Hematopoietic multipotent progenitor cell treated with erythropoietin and hydrocortisone succinate and interleukin-3 and kit ligand, for 8 days (in vitro differentiated cells): Measurements from ENCODE around the gene CD55.

ENCODE experiments used
- DNase-seq: peaks from one replicate; pipeline ENCODE4 v3.0.0-alpha.2; 2015

The CD55 gene, protein sequence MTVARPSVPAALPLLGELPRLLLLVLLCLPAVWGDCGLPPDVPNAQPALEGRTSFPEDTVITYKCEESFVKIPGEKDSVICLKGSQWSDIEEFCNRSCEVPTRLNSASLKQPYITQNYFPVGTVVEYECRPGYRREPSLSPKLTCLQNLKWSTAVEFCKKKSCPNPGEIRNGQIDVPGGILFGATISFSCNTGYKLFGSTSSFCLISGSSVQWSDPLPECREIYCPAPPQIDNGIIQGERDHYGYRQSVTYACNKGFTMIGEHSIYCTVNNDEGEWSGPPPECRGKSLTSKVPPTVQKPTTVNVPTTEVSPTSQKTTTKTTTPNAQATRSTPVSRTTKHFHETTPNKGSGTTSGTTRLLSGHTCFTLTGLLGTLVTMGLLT

DNA sequence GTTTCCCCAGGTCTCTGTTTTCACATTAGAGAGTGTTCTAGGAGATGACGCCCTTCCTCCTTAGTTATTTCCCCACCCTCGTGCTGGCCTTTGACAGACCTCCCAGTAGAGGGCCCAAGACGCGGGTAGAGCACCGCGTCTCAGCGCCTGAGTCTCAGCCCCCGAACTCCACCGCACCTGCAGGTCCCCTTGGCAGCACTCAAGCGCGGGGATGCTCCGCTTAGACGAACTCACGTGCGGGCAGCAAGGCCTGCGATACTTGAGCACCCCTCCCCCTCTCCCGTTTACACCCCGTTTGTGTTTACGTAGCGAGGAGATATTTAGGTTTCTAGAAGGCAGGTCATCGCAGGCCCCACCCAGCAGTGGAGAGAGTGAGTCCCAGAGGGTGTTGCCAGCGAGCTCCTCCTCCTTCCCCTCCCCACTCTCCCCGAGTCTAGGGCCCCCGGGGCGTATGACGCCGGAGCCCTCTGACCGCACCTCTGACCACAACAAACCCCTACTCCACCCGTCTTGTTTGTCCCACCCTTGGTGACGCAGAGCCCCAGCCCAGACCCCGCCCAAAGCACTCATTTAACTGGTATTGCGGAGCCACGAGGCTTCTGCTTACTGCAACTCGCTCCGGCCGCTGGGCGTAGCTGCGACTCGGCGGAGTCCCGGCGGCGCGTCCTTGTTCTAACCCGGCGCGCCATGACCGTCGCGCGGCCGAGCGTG lies at the start of gene CD55:
Gene CD55, plus strand, starts transcription at position 600 of the 711 bp plus-strand sequence. Its CDS starts 88 bp downstream, at position 688.
- DNase-seq = peak; percentile 99

DNA sequence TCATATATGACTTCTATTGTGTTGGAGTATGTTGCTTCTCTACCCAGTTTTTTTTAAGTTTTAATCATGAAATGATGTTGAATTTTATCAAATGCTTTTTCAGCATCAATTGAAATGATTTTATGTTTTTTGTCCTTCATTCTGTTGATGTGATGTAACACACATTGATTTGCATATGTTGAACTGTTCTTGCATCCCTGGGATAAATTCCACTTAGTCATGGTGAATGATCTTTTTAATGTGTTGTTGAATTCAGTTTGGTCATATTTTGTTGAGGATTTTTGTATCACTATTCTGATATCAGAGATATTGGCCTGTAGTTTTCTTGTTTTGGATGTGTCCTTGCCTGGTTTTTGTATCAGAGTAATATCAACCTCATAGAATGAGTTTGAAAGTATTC lies 46.6 kb upstream of the CD55 start:
- no peak for DNase-seq

DNA sequence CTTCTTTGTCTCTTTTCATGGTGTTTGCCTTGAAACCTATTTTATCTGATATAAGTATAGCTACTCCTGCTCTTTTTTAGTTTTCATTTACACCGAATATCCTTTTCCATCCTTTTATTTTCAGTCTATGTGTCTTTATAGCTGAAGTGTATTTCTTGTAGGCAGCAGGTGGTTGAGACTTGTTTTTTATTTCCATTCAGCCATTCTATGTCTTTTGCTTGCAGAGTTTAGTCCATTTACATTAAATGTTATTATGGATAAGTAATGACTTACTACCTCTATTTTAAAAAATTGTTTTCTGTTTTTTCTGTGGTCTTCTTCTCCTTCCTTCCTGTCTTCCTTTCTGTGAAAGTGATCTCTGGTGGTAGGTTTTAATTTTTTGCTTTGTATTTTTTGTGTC lies 45.0 kb upstream of the CD55 start:
- no peak for DNase-seq

DNA sequence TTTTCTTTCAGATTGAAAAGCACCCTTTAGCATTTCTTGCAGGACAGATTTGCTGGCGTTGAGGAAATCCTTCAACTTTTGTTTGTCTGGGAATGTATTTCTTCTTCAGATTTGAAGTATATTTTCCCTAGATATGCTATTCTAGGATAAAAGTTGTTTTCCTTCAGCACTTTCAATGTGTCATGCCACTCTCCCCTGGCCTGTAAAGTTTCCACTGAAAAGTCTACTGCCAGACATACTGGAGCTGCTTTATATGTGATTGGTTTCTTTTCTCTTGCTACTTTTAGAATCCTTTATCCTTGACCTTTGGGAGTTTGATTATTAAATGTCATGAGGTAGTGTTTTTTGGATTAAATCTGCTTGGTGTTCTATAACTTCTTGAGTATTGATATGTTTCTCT lies 44.2 kb upstream of the CD55 start:
- no peak for DNase-seq

DNA sequence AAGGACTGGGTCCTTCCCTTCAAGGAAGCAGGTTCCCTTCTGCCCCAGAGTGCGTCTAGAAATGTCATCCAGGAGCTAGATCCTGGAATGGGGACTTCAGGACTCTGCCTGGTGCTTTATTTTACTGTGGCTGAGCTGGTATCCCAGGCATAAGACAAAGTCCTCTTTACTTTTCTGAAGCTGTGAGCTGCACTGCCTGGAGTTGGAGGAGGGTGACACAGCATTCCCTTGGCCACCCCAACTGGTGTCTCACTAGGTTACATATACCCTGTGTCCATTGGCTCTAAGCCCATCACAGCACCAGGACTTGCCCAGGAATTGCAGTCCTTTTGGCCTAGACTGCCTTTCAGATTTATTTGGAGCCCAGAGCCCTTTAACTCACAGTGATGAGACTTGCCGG lies 41.8 kb upstream of the CD55 start:
- no peak for DNase-seq

DNA sequence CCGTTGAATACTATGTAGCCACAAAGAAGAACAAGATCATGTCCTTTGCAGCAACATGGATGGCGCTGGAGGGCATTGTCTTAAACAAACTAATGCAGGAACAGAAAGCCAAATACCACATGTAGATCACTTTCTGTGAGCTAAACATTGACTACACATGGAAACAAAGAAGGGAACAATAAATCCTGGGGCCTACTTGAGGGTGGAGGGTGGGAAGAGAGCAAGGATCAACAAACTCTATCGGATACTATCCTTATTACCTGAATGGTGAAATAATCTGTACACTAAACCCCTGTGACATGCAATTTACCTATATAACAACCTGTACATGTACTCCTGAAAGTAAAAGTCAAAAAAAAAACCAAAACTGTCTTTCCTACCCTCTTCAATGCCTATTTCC lies 40.8 kb upstream of the CD55 start:
- DNase-seq = no peak

DNA sequence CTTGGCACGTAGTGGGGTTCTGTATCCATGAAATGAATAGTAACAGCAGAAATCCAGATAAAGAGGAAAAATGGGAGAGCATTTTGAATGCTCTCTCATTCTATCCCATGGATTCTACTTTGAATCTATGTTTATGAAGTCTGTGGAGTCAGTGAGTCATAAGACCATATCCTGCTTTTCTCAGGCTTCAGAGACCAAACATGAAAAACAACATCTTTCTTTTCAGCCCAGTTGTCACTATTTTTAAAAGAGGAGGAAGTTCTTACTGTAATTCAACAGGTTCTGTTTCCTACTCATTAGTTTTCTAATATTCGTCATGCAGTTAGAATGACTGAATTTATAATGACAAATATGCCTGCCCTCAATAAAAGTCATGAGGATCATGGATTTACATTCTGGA lies 39.4 kb upstream of the CD55 start:
- no peak for DNase-seq

DNA sequence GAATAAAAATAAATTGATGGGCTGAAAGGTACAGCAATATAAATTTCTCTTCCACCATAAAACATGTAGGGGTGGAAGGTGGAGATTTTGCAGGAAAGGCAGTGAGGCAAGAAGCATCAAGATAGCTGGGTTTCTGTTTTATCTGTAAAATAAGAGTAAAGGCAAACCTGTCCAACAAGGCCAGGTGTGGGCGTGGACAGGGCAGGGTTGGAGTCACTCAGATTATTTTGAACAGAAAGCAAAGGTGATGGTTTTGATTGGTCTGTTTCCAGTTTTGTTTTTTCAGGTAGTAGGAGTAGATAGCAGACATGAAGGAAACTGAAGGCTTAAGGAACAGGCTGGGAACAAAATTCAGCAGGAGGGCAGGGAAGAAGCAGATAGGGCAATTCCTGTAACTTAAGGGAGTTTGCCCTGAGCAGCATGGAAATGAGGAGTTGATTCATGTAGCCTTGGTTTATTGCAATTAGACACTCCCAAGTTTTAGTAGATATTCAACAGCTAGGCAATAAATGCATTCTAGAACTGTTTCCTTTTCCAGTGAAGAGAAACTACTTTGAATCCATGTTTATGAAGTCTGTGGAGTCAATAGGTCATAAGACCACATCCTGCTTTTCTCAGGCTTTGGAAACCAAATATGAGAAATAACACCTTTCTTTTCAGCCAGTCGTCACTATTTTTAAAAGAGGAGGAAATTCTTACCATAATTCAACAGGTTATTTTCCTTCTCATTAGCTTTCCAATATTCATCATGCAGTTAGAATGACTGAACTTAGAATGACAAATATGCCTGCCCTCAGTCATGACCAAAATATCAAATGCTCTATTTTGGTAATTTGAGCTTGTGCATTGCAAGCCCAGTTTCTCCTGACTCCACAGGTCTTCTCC lies 38.7 kb upstream of the CD55 start:
- no peak for DNase-seq

DNA sequence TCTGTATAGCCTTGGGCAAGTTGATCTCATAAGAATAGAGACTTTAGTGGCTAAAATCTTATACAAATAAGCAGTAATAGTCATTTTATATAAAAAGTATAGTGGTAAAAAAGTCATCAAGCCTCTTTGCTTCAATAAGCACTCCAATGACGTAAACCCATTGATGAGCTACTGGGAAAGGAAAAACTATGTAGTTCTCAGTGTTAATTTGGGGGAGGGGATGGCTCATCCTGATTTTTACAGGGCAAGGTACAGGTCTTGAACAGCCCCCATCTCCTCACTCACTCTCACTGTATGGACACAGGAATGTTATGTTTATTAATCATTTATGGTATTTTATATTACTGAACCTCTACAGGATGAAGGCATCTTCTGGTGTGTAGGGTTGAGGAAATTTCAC lies 38.1 kb upstream of the CD55 start:
- no peak for DNase-seq

DNA sequence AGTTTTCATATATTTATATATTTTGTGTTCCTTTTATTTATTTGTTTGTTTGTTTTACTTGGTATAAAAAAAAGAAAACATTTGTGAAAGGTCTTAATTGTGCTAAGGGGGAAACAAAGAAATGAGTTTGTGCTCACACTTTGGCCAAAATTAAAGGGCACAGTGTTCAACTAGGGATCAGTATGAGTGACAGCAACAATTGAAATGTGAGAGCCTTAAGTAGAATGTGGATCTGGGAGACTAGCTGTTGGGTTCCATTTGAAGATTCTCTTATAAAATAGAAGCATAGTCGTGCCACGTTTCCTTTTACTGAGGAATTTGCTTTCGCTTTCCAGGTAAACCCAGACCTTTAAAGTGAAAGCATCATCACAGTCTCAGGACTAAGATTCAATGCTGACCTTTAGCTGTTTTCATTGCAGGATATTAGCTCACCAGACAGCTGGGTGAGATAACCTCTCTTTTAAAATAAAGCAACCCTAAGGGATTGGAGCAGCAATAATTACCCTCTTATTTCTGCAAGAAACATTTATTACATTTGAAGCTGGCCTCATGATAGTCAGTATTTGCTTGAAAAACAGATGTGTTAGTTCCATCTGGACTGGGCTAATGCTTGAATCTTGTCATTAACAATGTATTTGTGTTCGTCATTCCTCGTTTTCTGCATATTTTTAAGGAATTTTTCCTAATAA lies 37.1 kb upstream of the CD55 start:
- no peak for DNase-seq

DNA sequence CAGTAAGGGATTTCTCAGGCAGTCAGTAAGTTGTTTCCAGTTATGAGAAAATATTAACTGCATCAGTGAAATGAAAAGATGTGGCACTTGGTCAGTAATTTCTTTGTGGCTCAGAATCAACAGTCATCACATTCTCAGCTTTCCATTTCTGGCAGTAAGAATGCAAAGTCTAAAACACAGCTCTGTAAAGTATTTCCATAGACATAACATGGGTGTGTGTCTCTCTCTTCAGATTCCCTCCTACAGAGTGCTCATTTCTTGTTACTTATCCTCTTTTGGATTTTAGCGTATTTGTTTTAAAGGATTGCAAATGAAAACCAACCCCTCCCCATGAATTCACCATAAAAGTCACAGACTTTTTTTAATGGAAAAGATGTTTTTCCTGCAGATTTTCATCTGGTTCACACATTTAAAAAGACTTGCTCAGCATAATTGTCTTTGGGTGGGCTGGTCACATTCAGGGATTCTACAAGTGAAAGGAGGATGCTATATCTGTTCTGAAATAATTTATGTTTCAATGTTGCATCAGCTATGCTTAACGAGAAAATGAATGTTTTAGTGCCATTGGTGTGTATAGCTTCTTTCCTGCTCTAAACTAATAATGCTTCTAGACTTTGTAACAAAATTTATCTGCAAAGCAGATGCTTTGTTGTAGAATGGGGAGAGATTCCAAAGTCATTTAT lies 34.6 kb upstream of the CD55 start:
- no peak for DNase-seq

DNA sequence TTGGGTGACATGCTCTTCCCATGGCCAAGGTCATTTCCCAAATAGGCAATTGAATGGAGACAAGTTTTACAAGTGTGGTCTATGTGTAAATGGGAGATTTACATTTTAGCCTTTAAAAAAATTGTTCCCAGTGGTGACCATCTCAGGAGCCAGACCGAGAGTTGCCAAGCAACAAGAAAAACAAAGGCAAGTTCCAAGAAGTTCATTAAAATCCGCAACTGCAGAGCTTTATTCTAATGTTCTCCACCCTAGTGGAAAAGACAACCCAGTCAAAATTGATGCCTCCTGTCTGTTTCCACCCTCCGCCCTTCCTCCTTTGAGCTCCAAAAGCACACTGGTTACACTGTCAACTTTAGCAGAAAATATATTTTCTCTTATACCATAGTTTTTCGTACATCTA lies 33.2 kb upstream of the CD55 start:
- no peak for DNase-seq

DNA sequence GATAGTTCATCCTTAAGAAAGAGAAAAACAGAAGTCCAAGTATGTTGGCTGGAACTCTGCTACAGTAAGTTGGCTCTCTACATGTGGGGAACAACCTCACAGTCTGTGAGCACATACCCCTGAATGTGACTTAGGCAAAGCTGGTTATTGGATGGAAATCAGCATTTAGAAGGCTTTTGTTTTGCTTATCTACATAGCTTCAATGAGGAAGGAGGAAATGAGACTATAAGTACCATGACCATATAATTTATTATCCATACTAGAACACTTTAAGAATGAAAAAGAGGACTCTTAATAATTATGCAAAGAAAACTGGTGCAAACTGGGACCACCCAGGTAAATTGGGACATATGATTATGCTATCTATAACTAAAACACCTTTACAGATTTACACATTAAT lies 31.7 kb upstream of the CD55 start:
- no peak for DNase-seq

DNA sequence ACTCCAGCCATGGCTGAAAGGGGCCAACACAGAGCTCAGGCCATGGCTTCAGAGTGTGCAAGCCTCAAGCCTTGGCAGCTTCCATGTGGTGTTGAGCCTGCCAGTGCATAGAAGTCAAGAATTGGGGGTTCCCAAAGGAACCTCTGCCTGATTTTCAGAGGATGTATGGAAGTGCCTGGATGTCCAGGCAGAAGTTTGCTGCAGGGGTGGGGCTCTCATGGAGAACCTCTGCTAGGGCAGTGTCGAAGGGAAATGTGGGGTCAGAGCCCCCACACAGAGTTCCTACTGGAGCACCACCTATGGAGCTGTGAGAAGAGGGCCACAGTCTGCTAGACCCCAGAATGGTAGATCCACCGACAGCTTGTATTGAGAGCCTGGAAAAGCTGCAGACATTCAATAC lies 29.8 kb upstream of the CD55 start:
- DNase-seq = no peak

DNA sequence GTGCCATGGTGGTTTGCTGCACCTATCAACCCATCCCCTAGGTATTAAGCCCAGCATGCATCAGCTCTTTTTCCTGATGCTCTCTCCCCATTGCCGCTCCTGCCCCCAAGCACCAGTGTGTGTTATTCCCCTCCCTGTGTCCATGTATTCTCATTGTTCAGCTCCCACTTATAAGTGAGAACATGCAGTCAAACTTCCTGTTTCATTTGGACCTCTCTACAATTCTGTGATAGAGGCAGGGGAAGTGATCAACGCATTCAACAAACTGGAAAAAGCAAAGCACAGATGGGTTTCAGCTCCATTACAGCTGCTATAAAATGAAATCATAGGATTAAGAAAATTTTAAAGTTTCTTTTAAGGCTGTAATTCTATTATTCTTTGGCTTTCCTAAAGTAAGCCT lies 23.3 kb upstream of the CD55 start:
- no peak for DNase-seq

DNA sequence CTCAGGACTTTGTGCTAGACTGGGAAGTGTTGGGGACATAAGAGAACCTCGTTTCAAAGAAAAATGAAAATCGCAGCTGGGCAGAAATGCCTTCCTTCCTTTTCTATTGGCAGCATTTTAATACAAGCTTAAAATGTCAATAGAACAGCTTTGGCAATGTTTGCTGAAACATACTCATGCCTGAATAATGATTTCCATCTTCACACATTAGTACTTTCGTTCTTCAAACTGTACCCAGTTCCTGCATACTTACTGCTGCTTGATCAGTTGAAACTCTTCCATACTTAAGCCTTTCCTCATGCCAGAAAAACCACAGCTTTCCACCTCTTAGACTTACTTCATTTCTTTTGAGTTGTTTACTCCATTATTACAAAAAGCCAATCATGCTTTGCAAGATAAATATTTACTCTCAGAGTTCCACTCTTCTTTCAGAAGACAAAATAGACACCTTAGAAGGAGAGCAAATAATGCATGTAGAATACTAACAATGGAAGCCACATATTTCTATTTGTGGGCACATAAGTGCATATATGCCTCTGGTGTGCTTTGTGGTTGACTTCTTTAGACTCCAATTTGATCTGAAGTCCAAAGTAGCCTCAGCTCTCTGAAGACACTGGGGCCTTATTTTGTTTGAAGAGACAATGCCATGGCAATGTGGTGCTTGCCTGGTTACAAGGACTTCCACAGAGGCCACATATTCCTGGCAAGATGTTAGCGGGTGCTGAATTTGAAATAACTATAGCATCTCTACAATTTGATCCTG lies 22.7 kb upstream of the CD55 start:
- no peak for DNase-seq

DNA sequence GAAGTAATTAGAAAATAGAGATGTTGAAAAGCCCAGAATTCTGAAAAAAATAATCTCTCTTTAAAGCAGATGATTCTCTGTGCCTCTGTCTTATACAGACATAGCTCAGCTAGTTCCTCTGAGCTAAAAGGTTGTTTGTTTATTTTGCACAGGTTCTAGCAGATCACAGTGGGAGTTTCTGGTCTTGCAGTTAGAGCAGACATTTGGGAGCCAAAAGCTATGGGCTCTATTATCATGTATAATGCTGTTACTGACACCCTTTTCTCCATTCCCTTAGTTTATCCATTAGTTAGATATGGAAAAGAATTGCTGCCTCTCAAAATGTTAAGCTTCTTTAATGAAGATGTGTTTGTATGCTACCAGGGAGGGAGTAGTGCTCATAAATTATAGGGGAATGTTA lies 20.5 kb upstream of the CD55 start:
- DNase-seq = no peak

DNA sequence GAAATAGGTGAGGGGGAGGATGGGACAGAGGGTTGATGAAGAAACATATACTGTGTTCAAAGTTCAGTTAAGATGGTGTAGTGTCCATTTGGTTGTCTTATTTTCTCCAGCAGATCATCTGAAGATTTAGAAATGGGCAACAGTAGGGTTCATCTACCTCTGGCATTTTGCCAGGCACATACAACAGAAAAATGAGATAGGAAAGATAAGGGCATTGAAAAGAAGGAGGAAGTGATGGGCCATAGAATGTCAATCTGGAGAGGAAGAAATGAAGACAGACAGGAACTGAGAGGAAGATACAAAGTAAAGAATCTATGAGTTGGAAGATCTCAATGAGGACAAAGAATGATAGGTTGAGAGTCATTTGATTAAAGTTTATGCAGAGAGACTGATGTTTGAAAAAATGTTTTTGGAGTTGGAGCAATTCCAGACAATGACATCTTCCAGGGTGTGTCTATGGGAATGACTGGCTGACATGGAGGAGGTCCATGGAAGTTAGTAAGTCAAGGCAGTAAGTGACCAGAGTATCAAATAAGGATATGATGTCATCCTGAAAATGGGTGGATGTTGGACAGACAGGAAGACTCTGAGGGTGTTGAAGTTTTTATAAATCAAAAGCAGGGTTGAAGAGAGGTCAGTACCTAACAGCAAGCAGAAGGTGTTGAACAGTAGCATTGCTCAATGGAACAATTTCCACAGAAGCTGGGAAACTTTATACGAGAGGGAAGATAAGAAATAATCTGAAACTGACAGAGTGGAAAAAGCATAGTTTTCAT lies 18.7 kb upstream of the CD55 start:
- peak; percentile 28 for DNase-seq

DNA sequence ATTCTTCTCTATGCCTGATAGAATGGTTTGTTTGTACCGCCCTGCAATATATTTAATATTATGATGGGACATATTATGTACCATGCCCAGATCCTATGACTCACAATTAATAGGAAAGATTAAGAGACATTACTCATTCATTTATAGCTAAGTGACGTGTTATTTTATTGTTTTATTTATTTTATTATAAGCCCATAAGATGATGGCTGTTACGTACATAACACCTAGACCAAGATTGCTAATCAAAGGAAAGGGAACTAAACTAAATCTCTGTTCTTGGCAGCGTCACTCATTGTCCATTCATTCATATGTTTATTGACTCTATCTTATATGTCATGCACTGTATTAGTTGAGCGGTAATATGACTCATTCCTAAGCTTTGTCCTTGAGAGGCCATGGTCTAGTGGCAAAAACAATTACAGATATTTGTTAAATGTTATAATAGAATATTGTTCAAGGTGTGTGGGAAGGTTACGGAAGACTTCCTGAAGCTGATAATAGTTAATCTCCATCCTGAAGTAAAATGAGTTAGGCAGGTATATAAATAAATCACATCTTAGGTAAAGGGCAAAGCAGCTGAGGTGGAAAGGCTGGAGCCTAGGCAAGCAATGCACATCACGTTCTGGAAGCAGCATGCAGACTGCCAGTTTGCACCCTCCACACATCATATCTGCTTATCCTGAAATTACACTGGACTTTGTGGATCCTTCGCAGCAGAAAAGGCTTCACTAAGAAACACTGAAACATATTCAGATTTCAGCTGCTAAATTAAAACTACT lies 16.6 kb upstream of the CD55 start:
- DNase-seq = no peak

DNA sequence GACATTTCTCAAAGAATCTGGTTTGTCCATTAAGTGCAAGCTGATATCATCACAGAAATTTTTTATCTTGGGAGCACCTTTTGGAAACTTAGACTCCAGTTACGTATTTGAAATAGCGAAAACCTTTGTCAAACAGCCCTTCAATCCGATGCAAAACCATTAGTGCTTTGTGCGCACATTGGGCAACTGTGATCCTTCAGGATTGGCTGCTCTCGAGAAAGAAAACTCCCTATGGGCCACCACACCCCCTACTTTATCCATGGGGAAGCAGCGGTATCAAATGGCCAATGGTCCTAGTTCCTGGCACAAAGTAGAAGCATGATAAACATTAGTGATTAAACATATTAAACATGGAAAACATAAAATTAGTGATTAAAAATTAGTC lies 16.0 kb upstream of the CD55 start:
- no peak for DNase-seq
